GM12891 (cell line): ENCODE measurements around the gene ELP1.

Source experiments
- PAX5 ChIP-seq: IDR thresholded peaks from 2 replicates; pipeline ENCODE4 v1.6.1; 2011; ENCODE audit warnings: low read length, moderate library complexity, mild to moderate bottlenecking; ENCODE audit not compliant: insufficient read depth, severe bottlenecking
- POLR2A ChIP-seq: IDR thresholded peaks from 2 replicates; pipeline ENCODE4 v1.6.1; 2011; ENCODE audit warnings: low read depth, low read length, control low read depth
- POLR2AphosphoS5 ChIP-seq: IDR thresholded peaks from 2 replicates; pipeline ENCODE4 v1.6.1; 2011; ENCODE audit warnings: low read depth, low read length, control low read depth
- POU2F2 ChIP-seq: IDR thresholded peaks from 2 replicates; pipeline ENCODE4 v1.6.1; 2011; ENCODE audit warnings: low read depth, mild to moderate bottlenecking, control low read depth, low read length, moderate library complexity
- SPI1 ChIP-seq: IDR thresholded peaks from 2 replicates; pipeline ENCODE4 v1.6.1; 2011; ENCODE audit warnings: low read depth, low read length, control low read depth
- TAF1 ChIP-seq: IDR thresholded peaks from 2 replicates; pipeline ENCODE4 v1.6.1; 2011; ENCODE audit warnings: low read depth, low read length, control low read depth

- TF ChIP-seq POLR2A (no peak), SPI1 (no peak), TAF1 (no peak), POLR2AphosphoS5 (no peak), PAX5 (no peak), POU2F2 (no peak)
Observed at GRCh38 chr9:108953983-108954574, 20.2 kb upstream of the ELP1 start.
